Measurements from ENCODE around the gene RBM3. TPM values are rescaled to one million over a fixed set of nuclear protein-coding genes. Genes with fewer than 3 reads are reported as not detected.

RBM3 gene
- total RNA-seq, 1 experiment from 2014 or later = 375 TPM

- H3K9ac ChIP-seq (ENCODE audit: low read length) = peak overlapping the region; percentile 32; the same call in 1 of the 2 replicates
- BruUV-seq (replicated peaks) = TSS peak; percentile 95
Observed at GRCh38 chrX:48531358-48531959, 42.8 kb upstream of the RBM3 start.

GRCh38 chrX:48532161-48532560 lies 42.1 kb upstream of the RBM3 start:
- intact Hi-C loops (cut with micrococcal nuclease) = no loop called here
- Histone ChIP-seq H3F3A (ENCODE audit: low read length, unreplicated experiment) (no peaks in the 10 kb centered on the region), H4K20me1 (ENCODE audit: low read length) (no peaks in the 10 kb centered on the region), H3K9ac (ENCODE audit: low read length) (peak overlapping the region; percentile 32; the same call in 1 of the 2 replicates), H3K4me3 (ENCODE audit: low read length) (no peak overlapping the region), H3K9me3 (ENCODE audit: low read length) (no peaks in the 10 kb centered on the region), H3K9me2 (replicated peaks; ENCODE audit: low read length) (no peaks in the 10 kb centered on the region), H3K36me3 (ENCODE audit: low read depth, low read length) (peaks cover 8% of the 10 kb centered on the region), H3K27ac (ENCODE audit: low read length) (peak overlapping the region; percentile 86), H3K27me3 (ENCODE audit: low read length) (no peaks in the 10 kb centered on the region), H3K79me2 (ENCODE audit: low read length) (no peaks in the 10 kb centered on the region), H3K4me2 (ENCODE audit: low read length) (peak overlapping the region; percentile 39), H3K4me1 (ENCODE audit: insufficient read depth, low read length) (peaks cover 22% of the 10 kb centered on the region), H2AFZ (ENCODE audit: low read length) (0 out of 2 replicates have a peak overlapping the region, but pooled peaks have one; percentile 24)
- BruUV-seq (replicated peaks) = TSS peak; percentile 55
- no peak for DNase-seq
- ChIA-PET POLR2A (ENCODE audit: unreplicated experiment) (no interaction called here), CTCF (no interaction called here)
- ATAC-seq = no peak
- TF ChIP-seq EZH2 (IDR thresholded peaks at IDR 0.05; ENCODE audit: low read length, unreplicated experiment) (no peak), EZH2phosphoT487 (IDR thresholded peaks at IDR 0.05; ENCODE audit: borderline replicate concordance, low read length) (no peak)
- TF ChIP-seq, protein P1, sequence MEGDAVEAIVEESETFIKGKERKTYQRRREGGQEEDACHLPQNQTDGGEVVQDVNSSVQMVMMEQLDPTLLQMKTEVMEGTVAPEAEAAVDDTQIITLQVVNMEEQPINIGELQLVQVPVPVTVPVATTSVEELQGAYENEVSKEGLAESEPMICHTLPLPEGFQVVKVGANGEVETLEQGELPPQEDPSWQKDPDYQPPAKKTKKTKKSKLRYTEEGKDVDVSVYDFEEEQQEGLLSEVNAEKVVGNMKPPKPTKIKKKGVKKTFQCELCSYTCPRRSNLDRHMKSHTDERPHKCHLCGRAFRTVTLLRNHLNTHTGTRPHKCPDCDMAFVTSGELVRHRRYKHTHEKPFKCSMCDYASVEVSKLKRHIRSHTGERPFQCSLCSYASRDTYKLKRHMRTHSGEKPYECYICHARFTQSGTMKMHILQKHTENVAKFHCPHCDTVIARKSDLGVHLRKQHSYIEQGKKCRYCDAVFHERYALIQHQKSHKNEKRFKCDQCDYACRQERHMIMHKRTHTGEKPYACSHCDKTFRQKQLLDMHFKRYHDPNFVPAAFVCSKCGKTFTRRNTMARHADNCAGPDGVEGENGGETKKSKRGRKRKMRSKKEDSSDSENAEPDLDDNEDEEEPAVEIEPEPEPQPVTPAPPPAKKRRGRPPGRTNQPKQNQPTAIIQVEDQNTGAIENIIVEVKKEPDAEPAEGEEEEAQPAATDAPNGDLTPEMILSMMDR (conservative IDR thresholded peaks at IDR 0.05; ENCODE audit: low read depth, low read length) = no peak

More at GRCh38 chrX:48531358-48531959, 42.8 kb upstream of the RBM3 start:
- no peaks in the 10 kb centered on the region for H3F3A ChIP-seq (ENCODE audit: low read length, unreplicated experiment)
- ATAC-seq (peak; percentile 97), DNase-seq (peak; percentile 80)
- peak overlapping the region; percentile 86 for H3K27ac ChIP-seq (ENCODE audit: low read length)
- no peaks in the 10 kb centered on the region for H3K79me2 ChIP-seq (ENCODE audit: low read length)
- peak overlapping the region; percentile 39 for H3K4me2 ChIP-seq (ENCODE audit: low read length)
- CTCF ChIA-PET = no interaction called here
- H4K20me1 ChIP-seq (ENCODE audit: low read length) = no peaks in the 10 kb centered on the region
- POLR2A ChIA-PET (ENCODE audit: unreplicated experiment) = interaction anchor here (0.6 kb wide), 1 partner anchor 67 kb away, joined by 6 read pairs; no protein-coding TSS in a partner anchor
- intact Hi-C loops (cut with micrococcal nuclease) = no loop called here
- H3K4me1 ChIP-seq (ENCODE audit: insufficient read depth, low read length) = peaks cover 22% of the 10 kb centered on the region
- H2AFZ ChIP-seq (ENCODE audit: low read length) = peak overlapping the region; percentile 24; the same call in 1 of the 2 replicates
- no peak overlapping the region for H3K4me3 ChIP-seq (ENCODE audit: low read length)
- TF ChIP-seq, protein P1 (conservative IDR thresholded peaks at IDR 0.05; ENCODE audit: low read depth, low read length) = no peak
- TF ChIP-seq EZH2 (IDR thresholded peaks at IDR 0.05; ENCODE audit: low read length, unreplicated experiment) = no peak
- TF ChIP-seq EZH2phosphoT487 (IDR thresholded peaks at IDR 0.05; ENCODE audit: borderline replicate concordance, low read length) = no peak
- H3K9me2 ChIP-seq (replicated peaks; ENCODE audit: low read length) = no peaks in the 10 kb centered on the region
- no peaks in the 10 kb centered on the region for H3K9me3 ChIP-seq (ENCODE audit: low read length)
- H3K36me3 ChIP-seq (ENCODE audit: low read depth, low read length) = peaks cover 15% of the 10 kb centered on the region
- H3K27me3 ChIP-seq (ENCODE audit: low read length) = no peaks in the 10 kb centered on the region

GRCh38 chrX:48533165-48533564 lies 41.1 kb upstream of the RBM3 start:
- Histone ChIP-seq H3K36me3 (ENCODE audit: low read depth, low read length) (peaks cover 3% of the 10 kb centered on the region), H2AFZ (ENCODE audit: low read length) (no peak overlapping the region), H3K4me3 (ENCODE audit: low read length) (no peak overlapping the region), H3K79me2 (ENCODE audit: low read length) (no peaks in the 10 kb centered on the region), H3K4me2 (ENCODE audit: low read length) (no peak overlapping the region), H3K9me3 (ENCODE audit: low read length) (no peaks in the 10 kb centered on the region), H3F3A (ENCODE audit: low read length, unreplicated experiment) (no peaks in the 10 kb centered on the region), H3K9me2 (replicated peaks; ENCODE audit: low read length) (no peaks in the 10 kb centered on the region), H3K27ac (ENCODE audit: low read length) (no peak overlapping the region), H4K20me1 (ENCODE audit: low read length) (no peaks in the 10 kb centered on the region), H3K27me3 (ENCODE audit: low read length) (no peaks in the 10 kb centered on the region), H3K4me1 (ENCODE audit: insufficient read depth, low read length) (peaks cover 22% of the 10 kb centered on the region), H3K9ac (ENCODE audit: low read length) (no peak overlapping the region)
- no peak for TF ChIP-seq EZH2phosphoT487 (IDR thresholded peaks at IDR 0.05; ENCODE audit: borderline replicate concordance, low read length)
- no peak for TF ChIP-seq EZH2 (IDR thresholded peaks at IDR 0.05; ENCODE audit: low read length, unreplicated experiment)
- TF ChIP-seq, protein P1 (conservative IDR thresholded peaks at IDR 0.05; ENCODE audit: low read depth, low read length) = no peak
- DNase-seq (no peak), ATAC-seq (no peak)
- ChIA-PET CTCF (no interaction called here), POLR2A (ENCODE audit: unreplicated experiment) (no interaction called here)
- intact Hi-C loops (cut with micrococcal nuclease) = no loop called here
- BruUV-seq (replicated peaks) = no TSS peak
